ENCODE results near the gene LASP1. TPM values are rescaled to one million over a fixed set of nuclear protein-coding genes. Genes with fewer than 3 reads are reported as not detected.

The LASP1 gene
- total RNA-seq, 1 experiment from 2014 or later = 137 TPM

DNA sequence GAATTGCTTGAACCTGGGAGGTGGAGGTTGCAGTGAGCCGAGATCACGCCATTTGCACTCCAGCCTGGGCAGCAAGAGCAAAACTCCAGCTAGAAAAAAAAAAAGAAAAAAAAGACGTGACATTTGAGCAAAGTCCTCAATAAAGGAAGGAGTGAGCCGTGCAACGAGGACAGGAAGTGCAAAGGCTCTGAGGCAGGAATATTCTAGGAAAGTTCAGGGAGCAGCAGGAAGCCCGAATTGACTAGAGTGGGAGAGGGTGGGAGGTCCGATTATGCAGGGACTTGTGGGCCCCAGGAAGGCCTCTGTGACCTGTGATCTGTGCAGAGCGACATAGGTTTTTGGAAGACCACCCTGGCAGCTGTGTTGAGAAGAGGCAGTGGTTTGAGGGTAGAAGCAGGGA lies 46.9 kb downstream of the LASP1 start:
- H3K36me3 Mint-ChIP-seq (ENCODE audit: insufficient read depth, unreplicated experiment) = peaks cover 78% of the 10 kb centered on the region
- ChIA-PET CTCF (interaction anchor here (0.6 kb wide), 2 partner anchors 32 to 50 kb away, joined by 3 to 8 read pairs; partner anchors contain the start of gene FBXO47), POLR2A (interaction anchor here (0.6 kb wide), 1 partner anchor 121 kb away, joined by 3 read pairs; no protein-coding TSS in a partner anchor)
- no peaks in the 10 kb centered on the region for H3K4me1 Mint-ChIP-seq (ENCODE audit: low read depth, unreplicated experiment)
- no peaks in the 10 kb centered on the region for H3K9me3 ChIP-seq
- TF ChIP-seq CTCF (IDR thresholded peaks at IDR 0.05; ENCODE audit: insufficient read depth in 1 of 2, low read depth in 1 of 2, low read length in 1 of 2, severe bottlenecking in 1 of 2, unreplicated experiment in 1 of 2) = no peak
- H3K4me3 ChIP-seq (ENCODE audit: low read depth, low read length) = no peak overlapping the region
- BruUV-seq (replicated peaks) = no TSS peak
- H3K27me3 ChIP-seq (replicated peaks; ENCODE audit: control insufficient read depth, insufficient read depth, low read length) = no peaks in the 10 kb centered on the region
- no peaks in the 10 kb centered on the region for H3K9me3 Mint-ChIP-seq (ENCODE audit: unreplicated experiment)
- peaks cover 5% of the 10 kb centered on the region for H3K36me3 ChIP-seq (ENCODE audit: control insufficient read depth, insufficient read depth, low read length)
- peaks cover 9% of the 10 kb centered on the region; the same call in 1 of the 2 replicates for H3K4me1 ChIP-seq
- no peak overlapping the region for H3K27ac Mint-ChIP-seq (ENCODE audit: unreplicated experiment)
- H3K27me3 Mint-ChIP-seq (ENCODE audit: insufficient read depth, unreplicated experiment) = no peaks in the 10 kb centered on the region
- no peak overlapping the region for H3K4me3 Mint-ChIP-seq (ENCODE audit: unreplicated experiment)
- intact Hi-C loops (cut with micrococcal nuclease; ENCODE audit: unreplicated experiment) = no loop called here
- DNase-seq = no peak

DNA sequence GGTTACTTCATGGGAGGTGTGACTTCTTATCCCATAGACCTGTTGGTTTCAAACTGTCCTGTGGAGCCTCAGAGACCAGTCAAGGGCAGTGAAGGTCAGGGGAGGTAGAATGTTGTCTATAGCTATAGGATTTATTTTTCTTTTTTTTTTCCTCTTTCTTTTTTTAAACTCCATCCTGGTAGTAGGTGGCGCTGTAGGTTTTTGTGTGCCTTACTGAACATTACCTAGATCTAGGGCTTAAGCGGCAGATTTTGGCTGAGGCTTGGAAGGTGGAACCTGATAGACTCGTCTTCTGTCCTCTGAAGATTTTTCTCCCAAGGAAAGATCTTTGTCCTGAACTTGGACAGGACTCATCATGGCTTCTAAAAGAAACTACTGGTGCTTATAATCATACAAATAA lies 47.4 kb downstream of the LASP1 start:
- CTCF ChIA-PET = interaction anchor here (0.6 to 0.7 kb wide), 2 partner anchors 50 to 313 kb away, joined by 3 read pairs; partner anchors contain the start of gene FBXO47
- no TSS peak for BruUV-seq (replicated peaks)
- DNase-seq = no peak
- Mint-ChIP-seq H3K27ac (ENCODE audit: unreplicated experiment) (no peak overlapping the region), H3K36me3 (ENCODE audit: insufficient read depth, unreplicated experiment) (peaks cover 73% of the 10 kb centered on the region), H3K9me3 (ENCODE audit: unreplicated experiment) (no peaks in the 10 kb centered on the region), H3K4me1 (ENCODE audit: low read depth, unreplicated experiment) (no peaks in the 10 kb centered on the region), H3K4me3 (ENCODE audit: unreplicated experiment) (no peak overlapping the region), H3K27me3 (ENCODE audit: insufficient read depth, unreplicated experiment) (no peaks in the 10 kb centered on the region)
- H3K9me3 ChIP-seq = no peaks in the 10 kb centered on the region
- H3K4me1 ChIP-seq = peaks cover 9% of the 10 kb centered on the region; the same call in 1 of the 2 replicates
- POLR2A ChIA-PET = interaction anchor here (0.6 kb wide), 1 partner anchor 121 kb away, joined by 3 read pairs; no protein-coding TSS in a partner anchor
- H3K36me3 ChIP-seq (ENCODE audit: control insufficient read depth, insufficient read depth, low read length) = peaks cover 5% of the 10 kb centered on the region
- intact Hi-C loops (cut with micrococcal nuclease; ENCODE audit: unreplicated experiment) = no loop called here
- no peak for TF ChIP-seq CTCF (IDR thresholded peaks at IDR 0.05; ENCODE audit: insufficient read depth in 1 of 2, low read depth in 1 of 2, low read length in 1 of 2, severe bottlenecking in 1 of 2, unreplicated experiment in 1 of 2)
- no peak overlapping the region for H3K4me3 ChIP-seq (ENCODE audit: low read depth, low read length)
- H3K27me3 ChIP-seq (replicated peaks; ENCODE audit: control insufficient read depth, insufficient read depth, low read length) = no peaks in the 10 kb centered on the region

GRCh38 chr17:38918129-38918913 lies 48.5 kb downstream of the LASP1 start:
- no peak overlapping the region for H3K4me3 Mint-ChIP-seq (ENCODE audit: unreplicated experiment)
- Histone ChIP-seq H3K4me1 (peaks cover 9% of the 10 kb centered on the region; the same call in 1 of the 2 replicates), H3K36me3 (ENCODE audit: control insufficient read depth, insufficient read depth, low read length) (peaks cover 5% of the 10 kb centered on the region), H3K27me3 (replicated peaks; ENCODE audit: control insufficient read depth, insufficient read depth, low read length) (no peaks in the 10 kb centered on the region), H3K4me3 (ENCODE audit: low read depth, low read length) (no peak overlapping the region), H3K9me3 (no peaks in the 10 kb centered on the region)
- TF ChIP-seq CTCF (IDR thresholded peaks at IDR 0.05; ENCODE audit: insufficient read depth in 1 of 2, low read depth in 1 of 2, low read length in 1 of 2, severe bottlenecking in 1 of 2, unreplicated experiment in 1 of 2) = no peak
- DNase-seq = no peak
- no peaks in the 10 kb centered on the region for H3K27me3 Mint-ChIP-seq (ENCODE audit: insufficient read depth, unreplicated experiment)
- H3K9me3 Mint-ChIP-seq (ENCODE audit: unreplicated experiment) = no peaks in the 10 kb centered on the region
- intact Hi-C loops (cut with micrococcal nuclease; ENCODE audit: unreplicated experiment) = no loop called here
- no peaks in the 10 kb centered on the region for H3K4me1 Mint-ChIP-seq (ENCODE audit: low read depth, unreplicated experiment)
- POLR2A ChIA-PET = no interaction called here
- CTCF ChIA-PET = interaction anchor here (0.7 kb wide), 2 partner anchors 184 to 312 kb away, joined by 3 to 4 read pairs; no protein-coding TSS in a partner anchor
- no TSS peak for BruUV-seq (replicated peaks)
- peaks cover 68% of the 10 kb centered on the region for H3K36me3 Mint-ChIP-seq (ENCODE audit: insufficient read depth, unreplicated experiment)
- no peak overlapping the region for H3K27ac Mint-ChIP-seq (ENCODE audit: unreplicated experiment)
